Body of pancreas (tissue), 4 donors: ENCODE measurements around the gene PITRM1. TPM values are rescaled to one million over a fixed set of nuclear protein-coding genes. Genes with fewer than 3 reads are reported as not detected.

Source experiments
- ATAC-seq: fragments of 150-250 bp; one replicate; pipeline ENCODE4 v1.9.1; 2016
- DNase-seq, 4 donors: peaks; one replicate each; pipeline ENCODE4 v3.0.0-alpha.2; 2019
- H3K27ac ChIP-seq, 4 donors: fragments of 200-600 bp; sonication (generic); 1 replicate in 3 of 4; 2 replicates in 1 of 4; pipeline versions ENCODE4 v1.5.1 to v1.6.1; 2016 to 2019; ENCODE audit warnings: mild to moderate bottlenecking in 1 of 4, mixed read lengths in 1 of 4, moderate library complexity in 1 of 4
- H3K27me3 ChIP-seq, 2 donors: fragments of 200-600 bp; sonication (generic); one replicate each; pipeline ENCODE4 v1.6.0; 2016; ENCODE audit warnings: mild to moderate bottlenecking in 1 of 2
- H3K36me3 ChIP-seq, 2 donors: fragments of 200-600 bp; sonication (generic); replicated peaks in 1 of 2; 2 replicates each; pipeline ENCODE4 v1.5.1; 2016; ENCODE audit warnings: low read depth in 2 of 2; ENCODE audit not compliant: insufficient read depth in 1 of 2
- H3K4me1 ChIP-seq: fragments of 200-600 bp; sonication (generic); one replicate; pipeline ENCODE4 v1.6.0; 2016
- H3K4me3 ChIP-seq, 2 donors: fragments of 200-600 bp; sonication (generic); 1 replicate in 1 of 2; 2 replicates in 1 of 2; pipeline ENCODE4 v1.5.1; 2016 to 2019
- H3K9me3 ChIP-seq, 3 donors: fragments of 200-600 bp; sonication (generic); 1 replicate in 2 of 3; 2 replicates in 1 of 3; pipeline ENCODE4 v1.5.1; 2016
- POLR2A ChIP-seq, 3 donors: fragments of 450-650 bp; IDR thresholded peaks; one replicate each; pipeline ENCODE4 v1.6.1; 2016; ENCODE audit warnings: antibody characterized with exemption in 3 of 3, mild to moderate bottlenecking in 2 of 3
- WGBS, 2 donors: methylation state at CpG; one replicate each; pipeline ENCODE4 v1.1.5; 2017; 5-methylcytosine and 5-hydroxymethylcytosine counted together
- intact Hi-C: fragments of 100-400 bp; cut with DNase I; formaldehyde crosslinking; loops from one replicate; pipeline ENCODE4 v1.15.1; 2023
- total RNA-seq, 2 donors: library from RNA; depleted of rRNA; stranded (reverse); fragments of >200 nt; gene quantifications; one replicate each; pipeline ENCODE4 v1.1.0, GENCODE V29; 2016
- TF ChIP-seq, protein P1 (sequence below), 7 experiments: fragments of 450-650 bp in 4 of 7; fragments of 200-600 bp in 3 of 7; sonication (generic) in 3 of 7; IDR thresholded peaks; one replicate each; pipeline ENCODE4 v1.5.1; 2016 to 2019; ENCODE audit warnings: antibody characterized with exemption in 7 of 7

Gene PITRM1
- total RNA-seq, 2 donors from 2014 or later, result 34.9 to 45.4 TPM

DNA sequence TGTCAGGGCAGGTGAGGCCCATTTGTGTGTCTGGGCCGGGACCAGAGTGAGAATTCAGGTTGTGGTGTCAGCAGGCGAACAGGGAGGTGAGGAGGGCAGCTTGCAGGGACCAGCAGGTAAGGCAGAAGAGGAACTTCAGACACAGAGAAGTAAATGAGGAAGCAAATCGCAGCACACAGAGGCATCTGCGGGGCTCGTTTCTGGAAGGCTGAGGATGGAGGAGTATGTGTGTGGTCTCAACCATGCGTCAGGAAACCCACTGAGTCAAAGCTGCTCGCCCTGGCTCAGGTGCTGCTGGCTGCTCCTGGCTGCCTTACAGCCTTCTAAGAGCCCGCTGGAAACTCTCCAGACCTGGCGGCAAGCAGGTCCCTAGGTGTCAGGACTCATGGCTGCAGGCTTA lies 26.9 kb upstream of the PITRM1 start:
- ATAC-seq (no peak), DNase-seq (no peak)
- Histone ChIP-seq H3K27me3 (no peaks in the 10 kb centered on the region), H3K36me3 (no peaks in the 10 kb centered on the region), H3K27ac (no peak overlapping the region), H3K4me3 (no peak overlapping the region), H3K4me1 (peaks cover 9% of the 10 kb centered on the region), H3K9me3 (no peaks in the 10 kb centered on the region)
- WGBS, 2 donors, result 46 to 69% methylated on average over 8 to 9 of the region's 9 CpGs
- intact Hi-C loops, result no loop called here
- TF ChIP-seq, protein P1, sequence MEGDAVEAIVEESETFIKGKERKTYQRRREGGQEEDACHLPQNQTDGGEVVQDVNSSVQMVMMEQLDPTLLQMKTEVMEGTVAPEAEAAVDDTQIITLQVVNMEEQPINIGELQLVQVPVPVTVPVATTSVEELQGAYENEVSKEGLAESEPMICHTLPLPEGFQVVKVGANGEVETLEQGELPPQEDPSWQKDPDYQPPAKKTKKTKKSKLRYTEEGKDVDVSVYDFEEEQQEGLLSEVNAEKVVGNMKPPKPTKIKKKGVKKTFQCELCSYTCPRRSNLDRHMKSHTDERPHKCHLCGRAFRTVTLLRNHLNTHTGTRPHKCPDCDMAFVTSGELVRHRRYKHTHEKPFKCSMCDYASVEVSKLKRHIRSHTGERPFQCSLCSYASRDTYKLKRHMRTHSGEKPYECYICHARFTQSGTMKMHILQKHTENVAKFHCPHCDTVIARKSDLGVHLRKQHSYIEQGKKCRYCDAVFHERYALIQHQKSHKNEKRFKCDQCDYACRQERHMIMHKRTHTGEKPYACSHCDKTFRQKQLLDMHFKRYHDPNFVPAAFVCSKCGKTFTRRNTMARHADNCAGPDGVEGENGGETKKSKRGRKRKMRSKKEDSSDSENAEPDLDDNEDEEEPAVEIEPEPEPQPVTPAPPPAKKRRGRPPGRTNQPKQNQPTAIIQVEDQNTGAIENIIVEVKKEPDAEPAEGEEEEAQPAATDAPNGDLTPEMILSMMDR (IDR thresholded peaks at IDR 0.05), result no peak
- TF ChIP-seq POLR2A (IDR thresholded peaks at IDR 0.05), result no peak

DNA sequence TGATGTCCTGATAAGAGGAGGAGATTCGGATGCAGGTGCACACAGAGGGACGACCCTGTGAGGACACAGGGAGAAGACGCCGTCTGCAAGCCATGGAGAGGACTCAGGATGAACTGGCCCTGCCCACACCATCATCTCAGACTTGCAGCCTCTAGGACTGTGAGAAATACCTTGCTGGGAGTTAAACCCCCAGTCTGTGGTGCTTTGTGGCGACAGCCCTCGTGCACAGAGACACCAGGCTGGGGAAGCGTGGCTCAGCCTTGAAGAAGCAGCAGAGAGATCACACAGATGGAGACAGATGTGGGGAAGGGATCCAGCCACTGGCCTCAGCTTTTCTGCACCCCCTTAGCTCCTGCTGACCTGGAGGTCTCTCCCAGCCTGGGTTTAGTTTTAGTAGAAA lies 26.3 kb upstream of the PITRM1 start:
- H3K4me3 ChIP-seq, result no peak overlapping the region
- no peaks in the 10 kb centered on the region for H3K36me3 ChIP-seq
- H3K4me1 ChIP-seq, result peaks cover 9% of the 10 kb centered on the region
- no peak for DNase-seq
- intact Hi-C loops, result no loop called here
- TF ChIP-seq, protein P1 (IDR thresholded peaks at IDR 0.05), result no peak
- TF ChIP-seq POLR2A (IDR thresholded peaks at IDR 0.05), result no peak
- no peak for ATAC-seq
- 73 to 86% methylated on average over 3 to 7 of the region's 7 CpGs for WGBS, 2 donors
- no peaks in the 10 kb centered on the region for H3K27me3 ChIP-seq
- H3K9me3 ChIP-seq, result no peaks in the 10 kb centered on the region
- H3K27ac ChIP-seq, result no peak overlapping the region

DNA sequence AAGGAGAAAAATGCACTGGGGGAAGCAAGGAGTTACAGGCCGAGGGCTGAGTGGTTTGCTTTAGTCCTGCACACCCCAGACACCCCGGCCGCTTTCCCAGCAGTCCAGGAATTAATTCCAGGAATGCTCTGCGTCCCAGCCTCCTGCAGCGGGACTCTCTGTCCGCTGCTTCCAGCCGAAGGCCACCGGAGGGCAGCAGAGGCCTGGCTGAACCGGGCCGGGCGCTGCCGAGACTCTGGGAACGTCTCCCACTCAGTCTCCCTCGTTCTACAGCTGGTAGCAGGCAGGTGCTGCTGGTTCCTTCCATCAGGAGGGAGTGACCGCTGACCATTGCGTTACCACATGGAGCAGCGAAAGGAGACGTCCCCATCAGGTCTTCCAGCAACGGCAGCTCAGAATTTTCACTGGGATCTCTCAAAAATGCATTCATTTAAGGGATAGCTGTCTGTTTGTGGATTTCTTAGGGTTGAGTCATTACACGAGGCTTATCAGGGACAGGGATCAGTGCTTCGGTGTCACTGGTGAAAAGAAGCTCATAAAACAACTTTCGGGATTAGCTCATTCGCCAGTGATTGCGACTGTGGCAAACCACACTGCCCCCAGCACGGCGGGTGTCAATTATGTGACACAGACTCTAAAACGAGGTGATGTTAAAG lies 24.9 kb upstream of the PITRM1 start:
- TF ChIP-seq, protein P1 (IDR thresholded peaks at IDR 0.05), result peak; percentile 86 to 95 (median 90)
- TF ChIP-seq POLR2A (IDR thresholded peaks at IDR 0.05), result no peak
- H3K4me3 ChIP-seq, result no peak overlapping the region
- no peaks in the 10 kb centered on the region for H3K36me3 ChIP-seq
- WGBS, 2 donors, result 7 to 13% methylated on average over 14 to 27 of the region's 27 CpGs
- intact Hi-C loops, result no loop called here
- peak; percentile 79 to 87 (median 85) for DNase-seq
- H3K27ac ChIP-seq, result peak overlapping the region in 1 of 4 donors; percentile 31
- peak; percentile 91 for ATAC-seq
- H3K4me1 ChIP-seq, result peaks cover 16% of the 10 kb centered on the region
- H3K9me3 ChIP-seq, result no peaks in the 10 kb centered on the region
- no peaks in the 10 kb centered on the region for H3K27me3 ChIP-seq

DNA sequence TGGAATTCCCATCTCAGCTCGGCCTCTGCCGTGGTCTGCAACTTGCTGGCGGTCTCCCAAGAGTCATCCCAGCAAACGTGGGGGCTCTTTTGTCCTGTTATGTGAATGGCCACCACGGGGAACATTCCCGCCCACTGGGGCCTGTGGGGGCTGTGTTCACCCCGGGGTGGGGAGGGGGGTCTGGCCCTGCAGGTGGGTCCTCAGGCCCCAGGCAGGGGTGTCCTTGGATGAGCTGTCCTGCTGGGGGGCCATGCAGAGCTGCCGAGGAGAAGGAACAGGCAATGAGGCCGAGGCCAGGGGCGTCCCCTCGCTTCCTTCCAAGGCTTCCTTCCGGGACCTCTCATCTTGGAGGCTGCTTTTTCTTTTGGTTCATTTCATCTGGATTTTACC lies 24.4 kb upstream of the PITRM1 start:
- Histone ChIP-seq H3K36me3 (no peaks in the 10 kb centered on the region), H3K4me1 (peaks cover 16% of the 10 kb centered on the region), H3K27me3 (no peaks in the 10 kb centered on the region), H3K9me3 (no peaks in the 10 kb centered on the region), H3K27ac (no peak overlapping the region), H3K4me3 (no peak overlapping the region)
- DNase-seq, result no peak
- no peak for ATAC-seq
- no peak for TF ChIP-seq POLR2A (IDR thresholded peaks at IDR 0.05)
- TF ChIP-seq, protein P1 (IDR thresholded peaks at IDR 0.05), result no peak
- WGBS, 2 donors, result 48% methylated on average over 10 to 12 of the region's 12 CpGs
- intact Hi-C loops, result no loop called here

DNA sequence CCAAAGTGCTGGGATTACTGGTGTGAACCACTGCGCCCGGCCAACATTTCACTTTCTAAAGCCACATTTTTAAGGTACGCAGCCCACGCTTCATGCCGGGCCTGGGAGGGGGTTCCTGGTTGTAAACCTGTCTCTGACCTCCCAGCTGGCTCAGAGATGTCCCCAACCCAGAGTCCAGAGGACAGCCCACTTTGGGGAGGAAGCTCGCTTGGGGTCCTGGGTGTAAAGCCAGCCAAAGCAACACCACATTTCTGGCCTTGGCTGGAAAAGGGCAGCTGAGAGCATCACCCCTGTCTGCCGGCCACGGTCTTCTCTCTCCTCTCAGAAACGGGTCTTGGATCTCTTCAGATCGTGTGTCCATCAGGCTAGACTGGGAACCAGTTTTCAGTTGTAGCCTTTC lies 23.9 kb upstream of the PITRM1 start:
- intact Hi-C loops, result no loop called here
- ATAC-seq, result no peak
- no peak for DNase-seq
- H3K27ac ChIP-seq, result no peak overlapping the region
- no peaks in the 10 kb centered on the region for H3K27me3 ChIP-seq
- no peak overlapping the region for H3K4me3 ChIP-seq
- no peaks in the 10 kb centered on the region for H3K9me3 ChIP-seq
- H3K36me3 ChIP-seq, result no peaks in the 10 kb centered on the region
- no peak for TF ChIP-seq POLR2A (IDR thresholded peaks at IDR 0.05)
- TF ChIP-seq, protein P1 (IDR thresholded peaks at IDR 0.05), result no peak
- 70 to 79% methylated on average over 9 to 10 of the region's 10 CpGs for WGBS, 2 donors
- peaks cover 16% of the 10 kb centered on the region for H3K4me1 ChIP-seq
